H54 (cell line): ENCODE results near the gene TOP1.

ENCODE experiments used
- DNase-seq: peaks from one replicate; pipeline ENCODE4 v3.0.0; 2011; ENCODE audit warnings: low spot score, mixed read lengths; ENCODE audit not compliant: insufficient read length
- FAIRE-seq: peaks from 3 replicates; lab custom pipeline; 2011; peaks lifted over from hg19 to GRCh38; lab: Jason Lieb, UNC
- POLR2A ChIP-seq: IDR thresholded peaks from 2 replicates; pipeline ENCODE4 v1.6.1; 2011; ENCODE audit warnings: low read depth, mild to moderate bottlenecking, low read length

The TOP1 gene

DNA sequence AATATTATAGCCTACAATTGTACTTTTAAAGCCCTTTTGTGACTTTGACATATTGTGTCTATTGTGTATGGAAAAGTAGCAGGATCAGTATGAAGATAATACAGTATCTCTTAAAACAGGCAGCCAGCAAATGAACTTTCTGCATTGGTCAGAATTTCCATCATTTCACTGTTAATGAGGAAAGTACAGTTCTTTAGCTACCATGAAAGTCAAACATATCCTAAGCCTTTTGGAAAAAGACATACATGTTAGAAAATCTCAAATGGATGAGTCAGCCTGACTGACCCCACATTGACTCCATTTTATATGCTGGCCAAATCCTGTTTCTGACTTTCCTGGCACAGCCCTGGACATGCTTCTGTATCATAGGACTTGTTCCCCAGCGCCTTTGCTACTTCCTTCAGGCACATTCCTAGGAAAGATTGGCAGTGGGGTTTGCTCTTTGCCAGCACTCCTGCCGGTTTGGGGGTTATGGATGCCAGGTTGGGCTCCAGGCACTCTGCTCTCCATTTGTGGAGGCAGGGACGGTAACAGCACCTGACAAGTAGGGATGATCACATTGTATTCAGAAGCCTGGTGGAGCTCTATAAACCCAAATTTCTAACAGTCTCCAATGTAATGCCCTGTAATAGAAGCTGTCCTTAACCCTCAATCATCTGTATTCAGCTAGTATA is 43.7 kb downstream of the TOP1 start:
- FAIRE-seq (peak; percentile 84), DNase-seq (no peak)
- no peak for TF ChIP-seq POLR2A

DNA sequence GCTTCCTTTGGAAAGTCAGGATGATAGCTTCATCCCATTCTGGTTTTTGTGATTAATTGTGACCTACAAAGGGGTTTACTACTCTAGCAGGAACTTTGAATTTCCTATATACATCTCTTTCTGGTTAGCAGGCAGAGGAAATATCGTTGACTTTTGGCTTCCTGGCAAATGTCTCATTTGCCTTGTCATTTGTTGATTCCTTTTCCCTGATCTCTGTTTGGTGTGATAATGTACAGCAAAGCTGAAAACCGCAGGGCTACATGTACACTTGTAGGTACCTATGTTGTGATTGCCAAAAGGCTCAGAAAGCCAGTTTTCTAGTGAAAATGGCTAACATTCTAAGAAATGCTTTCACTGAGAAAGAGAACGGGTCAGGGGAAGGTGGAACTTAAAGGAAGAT is 44.3 kb downstream of the TOP1 start:
- no peak for TF ChIP-seq POLR2A
- no peak for DNase-seq
- no peak for FAIRE-seq

DNA sequence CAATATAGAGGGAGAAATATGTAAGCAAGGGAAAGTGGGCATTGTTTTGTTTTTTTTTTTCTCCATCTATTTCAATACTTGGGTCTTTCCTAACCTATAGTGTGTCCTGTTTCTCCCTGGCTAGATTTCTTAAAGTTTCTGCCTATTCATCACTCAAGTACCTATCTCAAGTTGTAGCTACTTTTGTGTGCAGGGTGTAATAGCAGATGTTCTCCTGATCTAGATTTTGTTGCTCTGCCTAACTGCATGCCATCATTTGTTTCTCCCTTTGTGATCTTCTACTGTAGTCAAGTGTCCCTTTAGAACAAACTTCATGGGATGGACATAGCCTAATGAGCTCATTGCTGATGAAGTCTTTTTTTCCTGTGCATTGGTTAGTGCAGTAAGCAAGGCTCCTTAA is 45.8 kb downstream of the TOP1 start:
- DNase-seq (no peak), FAIRE-seq (no peak)
- no peak for TF ChIP-seq POLR2A

DNA sequence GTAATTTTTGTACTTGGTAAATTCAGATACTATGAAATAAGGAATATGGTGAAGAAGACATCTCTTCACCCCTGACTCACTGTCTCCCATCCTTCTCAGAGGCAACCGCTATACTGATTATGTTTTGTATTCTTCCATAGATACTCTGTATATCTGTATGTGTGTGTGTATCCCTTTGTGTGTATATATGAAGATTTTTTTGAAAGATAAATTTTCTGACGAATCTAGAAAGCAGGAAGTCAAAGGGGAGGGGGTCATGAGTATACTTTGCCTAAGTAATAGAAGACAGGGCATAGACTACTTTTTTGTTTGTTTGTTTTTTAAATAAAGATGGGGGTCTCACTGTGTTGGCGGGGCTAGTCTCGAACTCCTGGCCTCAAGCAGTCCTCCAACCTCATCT is 48.2 kb downstream of the TOP1 start:
- DNase-seq: no peak
- no peak for FAIRE-seq
- no peak for TF ChIP-seq POLR2A

DNA sequence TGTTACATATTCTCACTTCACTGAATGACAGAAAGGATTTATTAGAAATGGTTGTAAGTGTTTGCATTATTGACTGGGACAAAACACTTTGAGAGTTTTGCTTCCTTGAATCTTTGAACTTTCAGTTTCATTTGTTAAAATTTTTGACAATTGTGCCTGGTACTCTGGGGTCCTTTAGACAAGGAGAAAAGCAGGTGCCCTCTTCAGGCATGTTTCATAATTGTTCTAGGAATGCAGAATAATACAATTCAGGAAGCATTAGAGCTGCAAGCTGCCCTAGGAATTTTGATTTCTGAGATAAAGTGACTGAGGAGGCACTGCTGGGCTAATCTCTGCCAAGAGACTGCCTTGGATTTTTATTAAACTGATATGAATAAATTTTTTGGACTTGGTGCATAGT is 49.7 kb downstream of the TOP1 start:
- DNase-seq (no peak), FAIRE-seq (peak; percentile 61)
- no peak for TF ChIP-seq POLR2A

DNA sequence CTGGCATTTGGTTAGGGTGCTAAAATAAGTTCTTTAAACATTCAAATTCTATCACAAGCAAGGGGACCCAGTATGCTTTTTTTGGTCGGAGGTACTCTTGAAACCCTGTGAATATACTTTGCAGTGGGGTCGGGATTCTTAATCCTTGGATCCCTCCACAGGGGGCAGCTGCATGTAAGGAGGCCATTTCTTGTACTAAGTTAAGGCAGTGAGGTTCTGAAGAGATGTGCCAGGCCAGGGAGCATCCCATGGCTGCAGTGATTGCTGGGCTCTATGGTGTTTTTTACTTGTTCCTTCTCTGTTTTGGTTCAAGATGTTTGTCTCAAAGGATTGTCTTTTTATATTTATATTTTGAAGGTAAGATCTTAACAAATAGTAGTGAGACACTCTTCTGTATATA is 50.4 kb downstream of the TOP1 start:
- DNase-seq (no peak), FAIRE-seq (peak; percentile 6)
- no peak for TF ChIP-seq POLR2A

DNA sequence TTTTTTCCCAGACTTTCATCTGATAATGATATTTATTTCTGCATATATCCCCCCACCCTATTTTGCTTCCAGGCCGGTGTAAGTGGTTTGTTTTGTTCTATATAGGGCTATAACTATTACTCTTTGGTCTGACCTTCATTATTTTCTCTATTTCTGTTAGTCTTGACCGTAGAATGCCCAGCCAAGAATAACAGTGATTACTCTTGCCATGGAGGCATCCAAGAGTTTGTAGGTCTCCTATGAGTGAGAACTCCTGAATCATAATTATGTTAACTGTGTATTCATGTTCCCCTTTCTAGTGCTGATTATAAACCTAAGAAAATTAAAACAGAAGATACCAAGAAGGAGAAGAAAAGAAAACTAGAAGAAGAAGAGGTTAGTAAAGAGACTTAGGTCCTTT is 52.2 kb downstream of the TOP1 start:
- no peak for TF ChIP-seq POLR2A
- no peak for DNase-seq
- FAIRE-seq: no peak

DNA sequence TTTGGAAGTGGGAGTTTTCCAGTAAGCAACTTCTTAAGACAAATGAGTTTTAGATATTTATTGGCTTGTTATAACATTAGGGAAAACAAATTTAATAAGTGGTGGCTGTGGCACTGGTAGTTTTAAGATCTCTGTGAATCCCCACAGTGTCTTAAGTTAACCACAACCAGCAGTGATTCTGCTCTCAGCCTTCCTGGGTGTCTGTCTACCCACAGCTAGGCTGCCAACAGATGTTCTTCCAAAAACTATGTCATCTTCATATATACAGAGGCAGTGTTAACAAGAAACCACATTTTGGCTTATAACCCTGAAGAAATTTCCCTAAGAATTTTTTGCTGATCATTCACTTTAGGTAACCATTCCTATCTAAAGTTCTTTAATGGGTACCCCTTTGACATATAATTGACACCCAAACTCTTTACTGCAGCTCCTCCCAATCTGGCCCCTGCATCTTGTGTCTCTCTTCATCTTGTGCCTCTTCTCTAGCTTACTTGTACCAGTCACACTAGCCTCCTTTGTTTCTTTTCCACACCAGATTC is 52.7 kb downstream of the TOP1 start:
- TF ChIP-seq POLR2A: no peak
- no peak for FAIRE-seq

DNA sequence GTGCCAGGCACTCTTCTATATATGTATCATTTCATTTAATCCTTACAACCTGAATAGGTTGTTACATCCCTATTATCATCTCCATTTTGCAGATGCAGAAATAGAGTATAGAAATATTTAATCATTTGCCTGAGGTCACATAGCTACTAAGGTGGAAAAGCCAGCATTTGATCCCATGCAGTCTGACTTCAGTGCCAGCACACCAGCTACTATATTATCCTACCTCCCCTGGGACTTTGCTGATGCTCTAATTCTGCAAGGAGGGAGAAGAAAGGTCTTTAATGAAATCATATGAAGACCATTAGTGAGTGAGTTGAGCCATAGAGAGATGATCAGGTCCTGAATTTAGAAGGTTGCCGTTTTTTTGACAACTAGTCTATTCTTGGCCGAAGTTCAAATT is 53.7 kb downstream of the TOP1 start:
- no peak for DNase-seq
- FAIRE-seq: no peak
- TF ChIP-seq POLR2A: no peak

More for the DNA sequence above, 52.7 kb downstream of the TOP1 start:
- no peak for DNase-seq

DNA sequence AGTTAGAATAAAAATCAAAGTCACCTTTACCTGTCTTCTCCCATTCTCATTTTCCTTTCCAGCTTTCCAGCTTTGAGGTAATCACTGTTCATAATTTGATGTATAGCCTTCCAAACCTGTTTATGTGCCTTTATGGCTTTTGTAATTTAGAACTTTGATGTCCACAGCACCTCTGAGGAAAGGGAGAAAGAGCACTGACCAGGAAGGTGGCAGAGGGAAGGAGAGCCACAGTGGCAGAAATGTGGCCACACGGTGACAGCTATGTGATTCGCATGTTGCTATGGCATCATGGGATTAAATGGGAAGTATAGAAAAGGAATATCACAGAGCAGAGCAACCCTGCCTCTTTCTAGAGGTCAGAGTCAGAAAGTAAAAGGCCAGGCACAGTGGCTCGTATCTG is 57.0 kb downstream of the TOP1 start:
- no peak for DNase-seq
- FAIRE-seq: no peak
- no peak for TF ChIP-seq POLR2A

DNA sequence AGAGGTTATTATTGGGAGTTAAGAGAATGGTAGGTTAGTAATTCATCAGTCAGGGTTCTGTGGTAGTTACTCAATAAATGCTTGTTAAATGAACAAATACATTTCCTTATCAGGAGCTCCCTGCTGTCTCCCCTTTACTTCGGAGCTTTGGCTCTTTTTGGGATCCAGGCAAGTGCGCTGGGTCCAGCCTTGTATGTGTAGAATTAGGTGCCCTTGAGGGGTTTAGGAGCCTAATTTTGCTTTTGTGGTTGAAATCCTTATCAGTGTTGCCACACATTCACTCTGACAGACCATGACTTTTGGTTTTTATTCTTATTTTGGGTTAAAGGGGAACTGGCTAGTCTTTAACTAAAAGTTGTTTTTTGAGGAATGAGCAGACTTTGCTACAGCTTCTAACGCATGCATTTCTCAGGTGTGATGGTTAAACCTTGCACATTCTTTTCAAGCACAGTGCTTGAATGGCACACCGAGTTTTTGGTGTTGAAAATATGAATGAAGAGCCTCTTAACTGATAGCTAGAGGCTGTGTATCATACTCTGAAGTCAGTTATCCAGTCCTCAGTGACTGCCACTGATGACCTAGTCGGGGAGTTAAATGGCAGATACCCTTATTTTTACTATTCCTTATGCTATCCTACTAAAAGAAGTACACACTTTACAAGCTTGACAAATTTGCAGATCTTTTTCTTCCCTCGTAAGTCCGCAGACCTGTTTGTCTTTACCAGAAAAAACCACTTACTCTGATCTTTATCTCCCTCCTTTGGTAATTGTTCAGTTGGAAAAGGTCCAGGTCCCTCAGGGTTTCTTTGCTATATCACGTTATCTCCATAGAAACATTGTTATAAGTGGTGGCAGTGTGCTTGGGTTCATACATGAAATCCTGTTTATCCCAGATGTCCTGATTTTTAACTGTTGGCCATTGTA is 58.0 kb downstream of the TOP1 start:
- FAIRE-seq (no peak), DNase-seq (no peak)
- TF ChIP-seq POLR2A: no peak

DNA sequence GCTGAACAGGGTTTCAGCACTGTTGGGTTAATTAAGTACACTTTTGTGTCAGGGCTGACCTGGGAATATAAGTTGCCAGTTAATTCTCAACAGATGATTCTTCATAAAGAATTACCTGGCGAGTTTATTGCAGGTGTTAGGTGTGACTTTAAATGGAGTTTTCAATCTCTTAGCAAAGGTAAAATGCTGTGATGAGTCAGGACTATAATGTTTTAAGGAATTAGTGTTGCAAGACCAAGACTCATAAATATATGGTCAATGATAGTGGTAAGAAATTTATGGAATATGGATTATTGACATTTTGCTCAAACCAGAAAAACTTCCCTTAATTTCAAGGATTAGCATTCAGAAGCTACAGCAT is 58.7 kb downstream of the TOP1 start:
- TF ChIP-seq POLR2A: no peak
- no peak for DNase-seq
- no peak for FAIRE-seq

DNA sequence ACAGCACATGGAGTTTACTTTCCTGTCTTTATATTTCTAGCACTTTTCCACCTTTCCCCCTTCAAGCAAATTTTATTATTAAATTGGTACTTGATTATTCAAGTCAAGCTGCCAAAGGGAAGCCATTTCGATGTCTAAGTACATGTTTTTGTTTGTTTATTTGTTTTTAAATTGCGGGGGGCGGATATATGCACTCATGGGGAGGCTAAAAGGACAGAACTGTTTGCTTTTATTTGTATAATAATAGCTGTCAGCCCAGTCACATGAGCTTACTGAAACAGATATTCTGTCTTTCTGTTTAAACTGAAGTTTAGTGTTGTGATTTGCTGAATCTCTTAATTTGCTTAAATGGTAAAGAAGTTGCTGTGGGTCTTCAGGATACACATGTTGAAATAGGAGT is 59.2 kb downstream of the TOP1 start:
- no peak for TF ChIP-seq POLR2A
- no peak for FAIRE-seq

DNA sequence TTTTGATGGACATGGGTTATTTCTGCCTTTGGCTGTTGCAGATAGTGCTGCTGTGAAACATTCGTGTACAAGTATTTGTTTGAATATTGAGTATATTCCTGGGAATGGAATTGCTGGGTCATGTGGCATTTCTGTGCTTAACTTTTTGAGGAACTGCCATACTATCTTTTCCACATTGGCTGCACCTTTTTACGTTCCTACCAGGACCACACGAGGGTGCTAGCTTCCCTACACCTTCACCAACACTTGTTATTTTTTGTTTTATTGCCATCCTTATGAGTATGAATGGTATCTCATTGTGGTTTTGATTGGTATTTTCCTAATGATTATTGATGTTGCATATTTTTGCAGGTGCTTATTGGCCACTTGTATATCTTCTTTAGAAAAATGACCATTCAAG is 60.9 kb downstream of the TOP1 start:
- FAIRE-seq: no peak

More for the DNA sequence above, 59.2 kb downstream of the TOP1 start:
- DNase-seq: no peak

DNA sequence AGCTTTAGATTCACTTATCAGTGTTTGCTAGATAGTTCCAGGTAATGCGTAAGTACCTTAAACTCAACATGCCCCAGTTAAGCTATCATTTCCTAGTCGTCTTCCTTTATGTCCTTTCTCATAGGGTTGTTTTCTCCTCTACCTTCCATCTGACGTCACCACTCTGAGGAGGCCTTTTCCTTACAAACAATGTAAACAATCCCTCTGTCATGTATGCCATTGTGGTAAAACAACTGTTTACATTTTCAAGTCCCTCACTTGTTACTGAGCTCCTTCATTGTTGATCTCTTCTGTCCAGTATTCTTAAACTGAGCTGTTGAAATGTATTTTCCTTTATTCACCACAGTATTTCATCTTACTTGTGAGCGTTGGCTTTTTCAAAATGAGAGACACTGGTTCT is 63.3 kb downstream of the TOP1 start:
- FAIRE-seq (no peak), DNase-seq (no peak)
- TF ChIP-seq POLR2A: no peak

More for the DNA sequence above, 60.9 kb downstream of the TOP1 start:
- no peak for TF ChIP-seq POLR2A
- DNase-seq: no peak
